K562 (cell line): ENCODE data around the gene TLX2.

ENCODE experiments used
- ARNT ChIP-seq, 2 experiments: fragments of 450-650 bp; IDR thresholded peaks; 2 replicates each; pipeline ENCODE4 v1.6.1; 2016; ENCODE audit warnings: mild to moderate bottlenecking in 1 of 2
- CBX5 ChIP-seq: IDR thresholded peaks from 2 replicates; pipeline ENCODE4 v1.6.1; 2014; ENCODE audit warnings: low read depth, borderline replicate concordance
- OTX1 ChIP-seq: fragments of 450-650 bp; formaldehyde crosslinking; IDR thresholded peaks from 2 replicates; pipeline ENCODE4 v1.4.0; 2022; ENCODE audit warnings: mild to moderate bottlenecking
- RFX5 ChIP-seq: IDR thresholded peaks from 2 replicates; pipeline ENCODE4 v1.6.1; 2011; ENCODE audit warnings: low read depth, mild to moderate bottlenecking, improper control_type of control experiment, low read length
- SAP30 ChIP-seq: fragments of 200-600 bp; sonication (generic); IDR thresholded peaks from 2 replicates; pipeline ENCODE4 v1.6.1; 2012; ENCODE audit warnings: borderline replicate concordance, low read depth, mild to moderate bottlenecking, moderate library complexity, low read length, control low read depth, inconsistent platforms; ENCODE audit not compliant: insufficient read depth, poor library complexity, severe bottlenecking
- ZNF217 ChIP-seq: sonication (generic); formaldehyde crosslinking; IDR thresholded peaks from 2 replicates; pipeline ENCODE4 v1.8.0; 2022; ENCODE audit warnings: mild to moderate bottlenecking, missing genetic modification reagents
- ZNF239 ChIP-seq: fragments of 250-450 bp; sonication (Bioruptor Pico); IDR thresholded peaks from 2 replicates; pipeline ENCODE4 v1.4.0; 2020; ENCODE audit warnings: mild to moderate bottlenecking
- ZNF668 ChIP-seq: fragments of 250-450 bp; sonication (Bioruptor Pico); IDR thresholded peaks from 2 replicates; pipeline ENCODE4 v1.8.0; 2022; ENCODE audit warnings: mild to moderate bottlenecking, inconsistent platforms
- TF ChIP-seq, protein P1 (sequence below): fragments of 250-450 bp; sonication (Bioruptor Pico); IDR thresholded peaks from 2 replicates; pipeline ENCODE4 v1.5.0; 2021; ENCODE audit warnings: mild to moderate bottlenecking, borderline replicate concordance
- TF ChIP-seq, protein P2 (sequence below), 3 experiments: IDR thresholded peaks in 2 of 3; conservative IDR thresholded peaks in 1 of 3; 2 replicates each; pipeline ENCODE4 v1.5.1; 2011 to 2012; ENCODE audit warnings: low read length in 3 of 3, mild to moderate bottlenecking in 3 of 3, control low read depth in 2 of 3, improper control_type of control experiment in 1 of 3, inconsistent platforms in 1 of 3, low read depth in 1 of 3, mixed read lengths in 1 of 3, moderate library complexity in 1 of 3; ENCODE audit not compliant: insufficient read depth in 2 of 3
- TF ChIP-seq, protein P3 (sequence below), 2 experiments: fragments of 450-650 bp in 1 of 2; sonication (generic) in 1 of 2; formaldehyde crosslinking in 1 of 2; IDR thresholded peaks in 1 of 2; conservative IDR thresholded peaks in 1 of 2; 2 replicates each; pipeline versions ENCODE4 v1.6.1 to v1.8.1; 2016 to 2023; ENCODE audit warnings: mild to moderate bottlenecking in 2 of 2, moderate library complexity in 2 of 2, inconsistent platforms in 1 of 2, missing genetic modification reagents in 1 of 2
- TF ChIP-seq, protein P4 (sequence below): fragments of 200-800 bp; sonication (Bioruptor generic); IDR thresholded peaks from 2 replicates; pipeline ENCODE4 v1.6.1; 2016; ENCODE audit warnings: missing genetic modification characterization, missing compliant biosample characterization
- TF ChIP-seq, protein P5 (sequence below): sonication (generic); formaldehyde crosslinking; IDR thresholded peaks from 2 replicates; pipeline ENCODE4 v1.8.0; 2022; ENCODE audit warnings: missing genetic modification reagents, mild to moderate bottlenecking, moderate library complexity, borderline replicate concordance
- TF ChIP-seq, protein P6 (sequence below): IDR thresholded peaks from 2 replicates; pipeline ENCODE4 v1.6.1; 2011; ENCODE audit warnings: borderline replicate concordance, low read depth, mild to moderate bottlenecking, moderate library complexity, low read length; ENCODE audit not compliant: insufficient read depth, poor library complexity, severe bottlenecking

DNA sequence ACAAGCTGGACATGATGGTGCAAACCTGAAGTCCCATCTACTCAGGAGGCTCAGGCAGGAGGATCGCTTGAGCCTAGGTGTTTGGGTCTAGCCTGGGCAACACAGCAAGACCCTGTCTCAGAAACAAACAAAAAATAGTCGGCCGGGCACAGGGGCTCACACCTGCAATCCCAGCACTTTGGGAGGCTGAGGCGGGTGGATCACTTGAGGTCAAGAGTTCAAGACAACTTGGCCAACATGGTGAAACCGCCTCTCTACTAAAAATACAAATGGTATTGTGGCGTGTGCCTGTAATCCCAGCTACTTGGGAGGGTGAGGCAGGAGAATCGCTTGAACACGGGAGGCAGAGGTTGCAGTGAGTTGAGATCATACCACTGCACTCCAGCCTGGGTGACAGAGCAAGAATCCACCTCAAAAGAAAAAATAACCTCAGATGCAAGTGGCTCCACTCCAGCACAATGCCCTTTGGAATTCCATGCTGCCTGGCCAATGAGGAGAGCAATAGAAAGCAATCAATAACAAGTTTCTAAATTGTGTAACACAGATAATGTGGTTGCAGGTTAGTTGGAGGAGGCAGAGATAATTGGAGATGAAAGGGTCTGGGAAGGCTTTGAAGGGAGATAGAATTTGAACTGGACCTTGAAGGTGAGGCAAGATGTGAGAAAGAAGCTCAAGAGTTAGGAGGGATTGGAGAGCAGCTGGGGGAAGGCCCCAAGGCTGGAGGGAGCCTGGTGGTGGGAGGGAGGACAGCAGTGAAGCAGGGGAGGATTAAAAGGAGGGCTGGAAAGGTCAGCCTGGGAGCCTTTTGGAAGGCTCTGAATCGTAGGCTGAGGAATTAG lies 25.4 kb upstream of the TLX2 start:
- TF ChIP-seq ZNF239 (CRISPR knock-in tag) (no peak), ZNF217 (no peak), RFX5 (no peak), OTX1 (CRISPR knock-in tag) (no peak), SAP30 (no peak), ZNF668 (CRISPR knock-in tag) (no peak), ARNT (IDR thresholded peaks at IDR 0.05) (no peak), CBX5 (no peak)
- TF ChIP-seq, protein P1, sequence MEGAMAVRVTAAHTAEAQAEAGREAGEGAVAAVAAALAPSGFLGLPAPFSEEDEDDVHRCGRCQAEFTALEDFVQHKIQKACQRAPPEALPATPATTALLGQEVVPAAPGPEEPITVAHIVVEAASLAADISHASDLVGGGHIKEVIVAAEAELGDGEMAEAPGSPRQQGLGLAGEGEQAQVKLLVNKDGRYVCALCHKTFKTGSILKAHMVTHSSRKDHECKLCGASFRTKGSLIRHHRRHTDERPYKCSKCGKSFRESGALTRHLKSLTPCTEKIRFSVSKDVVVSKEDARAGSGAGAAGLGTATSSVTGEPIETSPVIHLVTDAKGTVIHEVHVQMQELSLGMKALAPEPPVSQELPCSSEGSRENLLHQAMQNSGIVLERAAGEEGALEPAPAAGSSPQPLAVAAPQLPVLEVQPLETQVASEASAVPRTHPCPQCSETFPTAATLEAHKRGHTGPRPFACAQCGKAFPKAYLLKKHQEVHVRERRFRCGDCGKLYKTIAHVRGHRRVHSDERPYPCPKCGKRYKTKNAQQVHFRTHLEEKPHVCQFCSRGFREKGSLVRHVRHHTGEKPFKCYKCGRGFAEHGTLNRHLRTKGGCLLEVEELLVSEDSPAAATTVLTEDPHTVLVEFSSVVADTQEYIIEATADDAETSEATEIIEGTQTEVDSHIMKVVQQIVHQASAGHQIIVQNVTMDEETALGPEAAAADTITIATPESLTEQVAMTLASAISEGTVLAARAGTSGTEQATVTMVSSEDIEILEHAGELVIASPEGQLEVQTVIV (CRISPR knock-in tag), result no peak
- TF ChIP-seq, protein P2, sequence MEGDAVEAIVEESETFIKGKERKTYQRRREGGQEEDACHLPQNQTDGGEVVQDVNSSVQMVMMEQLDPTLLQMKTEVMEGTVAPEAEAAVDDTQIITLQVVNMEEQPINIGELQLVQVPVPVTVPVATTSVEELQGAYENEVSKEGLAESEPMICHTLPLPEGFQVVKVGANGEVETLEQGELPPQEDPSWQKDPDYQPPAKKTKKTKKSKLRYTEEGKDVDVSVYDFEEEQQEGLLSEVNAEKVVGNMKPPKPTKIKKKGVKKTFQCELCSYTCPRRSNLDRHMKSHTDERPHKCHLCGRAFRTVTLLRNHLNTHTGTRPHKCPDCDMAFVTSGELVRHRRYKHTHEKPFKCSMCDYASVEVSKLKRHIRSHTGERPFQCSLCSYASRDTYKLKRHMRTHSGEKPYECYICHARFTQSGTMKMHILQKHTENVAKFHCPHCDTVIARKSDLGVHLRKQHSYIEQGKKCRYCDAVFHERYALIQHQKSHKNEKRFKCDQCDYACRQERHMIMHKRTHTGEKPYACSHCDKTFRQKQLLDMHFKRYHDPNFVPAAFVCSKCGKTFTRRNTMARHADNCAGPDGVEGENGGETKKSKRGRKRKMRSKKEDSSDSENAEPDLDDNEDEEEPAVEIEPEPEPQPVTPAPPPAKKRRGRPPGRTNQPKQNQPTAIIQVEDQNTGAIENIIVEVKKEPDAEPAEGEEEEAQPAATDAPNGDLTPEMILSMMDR (IDR thresholded peaks at IDR 0.05 in 2 of 3, conservative IDR thresholded peaks at IDR 0.05 in 1 of 3; ENCODE audit: insufficient read depth in 2 of 3, low read depth in 1 of 3, low read length in 3 of 3), result no peak
- TF ChIP-seq, protein P3, sequence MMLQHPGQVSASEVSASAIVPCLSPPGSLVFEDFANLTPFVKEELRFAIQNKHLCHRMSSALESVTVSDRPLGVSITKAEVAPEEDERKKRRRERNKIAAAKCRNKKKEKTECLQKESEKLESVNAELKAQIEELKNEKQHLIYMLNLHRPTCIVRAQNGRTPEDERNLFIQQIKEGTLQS (IDR thresholded peaks at IDR 0.05), result no peak
- TF ChIP-seq, protein P3 (CRISPR knock-in tag; conservative IDR thresholded peaks at IDR 0.05), result no peak
- TF ChIP-seq, protein P4, sequence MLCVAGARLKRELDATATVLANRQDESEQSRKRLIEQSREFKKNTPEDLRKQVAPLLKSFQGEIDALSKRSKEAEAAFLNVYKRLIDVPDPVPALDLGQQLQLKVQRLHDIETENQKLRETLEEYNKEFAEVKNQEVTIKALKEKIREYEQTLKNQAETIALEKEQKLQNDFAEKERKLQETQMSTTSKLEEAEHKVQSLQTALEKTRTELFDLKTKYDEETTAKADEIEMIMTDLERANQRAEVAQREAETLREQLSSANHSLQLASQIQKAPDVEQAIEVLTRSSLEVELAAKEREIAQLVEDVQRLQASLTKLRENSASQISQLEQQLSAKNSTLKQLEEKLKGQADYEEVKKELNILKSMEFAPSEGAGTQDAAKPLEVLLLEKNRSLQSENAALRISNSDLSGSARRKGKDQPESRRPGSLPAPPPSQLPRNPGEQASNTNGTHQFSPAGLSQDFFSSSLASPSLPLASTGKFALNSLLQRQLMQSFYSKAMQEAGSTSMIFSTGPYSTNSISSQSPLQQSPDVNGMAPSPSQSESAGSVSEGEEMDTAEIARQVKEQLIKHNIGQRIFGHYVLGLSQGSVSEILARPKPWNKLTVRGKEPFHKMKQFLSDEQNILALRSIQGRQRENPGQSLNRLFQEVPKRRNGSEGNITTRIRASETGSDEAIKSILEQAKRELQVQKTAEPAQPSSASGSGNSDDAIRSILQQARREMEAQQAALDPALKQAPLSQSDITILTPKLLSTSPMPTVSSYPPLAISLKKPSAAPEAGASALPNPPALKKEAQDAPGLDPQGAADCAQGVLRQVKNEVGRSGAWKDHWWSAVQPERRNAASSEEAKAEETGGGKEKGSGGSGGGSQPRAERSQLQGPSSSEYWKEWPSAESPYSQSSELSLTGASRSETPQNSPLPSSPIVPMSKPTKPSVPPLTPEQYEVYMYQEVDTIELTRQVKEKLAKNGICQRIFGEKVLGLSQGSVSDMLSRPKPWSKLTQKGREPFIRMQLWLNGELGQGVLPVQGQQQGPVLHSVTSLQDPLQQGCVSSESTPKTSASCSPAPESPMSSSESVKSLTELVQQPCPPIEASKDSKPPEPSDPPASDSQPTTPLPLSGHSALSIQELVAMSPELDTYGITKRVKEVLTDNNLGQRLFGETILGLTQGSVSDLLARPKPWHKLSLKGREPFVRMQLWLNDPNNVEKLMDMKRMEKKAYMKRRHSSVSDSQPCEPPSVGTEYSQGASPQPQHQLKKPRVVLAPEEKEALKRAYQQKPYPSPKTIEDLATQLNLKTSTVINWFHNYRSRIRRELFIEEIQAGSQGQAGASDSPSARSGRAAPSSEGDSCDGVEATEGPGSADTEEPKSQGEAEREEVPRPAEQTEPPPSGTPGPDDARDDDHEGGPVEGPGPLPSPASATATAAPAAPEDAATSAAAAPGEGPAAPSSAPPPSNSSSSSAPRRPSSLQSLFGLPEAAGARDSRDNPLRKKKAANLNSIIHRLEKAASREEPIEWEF (CRISPR knock-in tag), result no peak
- TF ChIP-seq, protein P5, sequence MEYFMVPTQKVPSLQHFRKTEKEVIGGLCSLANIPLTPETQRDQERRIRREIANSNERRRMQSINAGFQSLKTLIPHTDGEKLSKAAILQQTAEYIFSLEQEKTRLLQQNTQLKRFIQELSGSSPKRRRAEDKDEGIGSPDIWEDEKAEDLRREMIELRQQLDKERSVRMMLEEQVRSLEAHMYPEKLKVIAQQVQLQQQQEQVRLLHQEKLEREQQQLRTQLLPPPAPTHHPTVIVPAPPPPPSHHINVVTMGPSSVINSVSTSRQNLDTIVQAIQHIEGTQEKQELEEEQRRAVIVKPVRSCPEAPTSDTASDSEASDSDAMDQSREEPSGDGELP (CRISPR knock-in tag), result no peak
- TF ChIP-seq, protein P6, sequence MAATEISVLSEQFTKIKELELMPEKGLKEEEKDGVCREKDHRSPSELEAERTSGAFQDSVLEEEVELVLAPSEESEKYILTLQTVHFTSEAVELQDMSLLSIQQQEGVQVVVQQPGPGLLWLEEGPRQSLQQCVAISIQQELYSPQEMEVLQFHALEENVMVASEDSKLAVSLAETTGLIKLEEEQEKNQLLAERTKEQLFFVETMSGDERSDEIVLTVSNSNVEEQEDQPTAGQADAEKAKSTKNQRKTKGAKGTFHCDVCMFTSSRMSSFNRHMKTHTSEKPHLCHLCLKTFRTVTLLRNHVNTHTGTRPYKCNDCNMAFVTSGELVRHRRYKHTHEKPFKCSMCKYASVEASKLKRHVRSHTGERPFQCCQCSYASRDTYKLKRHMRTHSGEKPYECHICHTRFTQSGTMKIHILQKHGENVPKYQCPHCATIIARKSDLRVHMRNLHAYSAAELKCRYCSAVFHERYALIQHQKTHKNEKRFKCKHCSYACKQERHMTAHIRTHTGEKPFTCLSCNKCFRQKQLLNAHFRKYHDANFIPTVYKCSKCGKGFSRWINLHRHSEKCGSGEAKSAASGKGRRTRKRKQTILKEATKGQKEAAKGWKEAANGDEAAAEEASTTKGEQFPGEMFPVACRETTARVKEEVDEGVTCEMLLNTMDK, result no peak
